Umbilical cord (tissue), 2 donors: ENCODE data around the gene RNF150. TPM values are rescaled to one million over a fixed set of nuclear protein-coding genes. Genes with fewer than 3 reads are reported as not detected.

Experiments used
- DNase-seq: peaks from one replicate; pipeline ENCODE4 v3.0.0-alpha.2; 2015; ENCODE audit warnings: low spot score
- total RNA-seq: library from RNA; depleted of rRNA; stranded (reverse); fragments of >200 nt; gene quantifications from one replicate; pipeline ENCODE4 v1.2.3, GENCODE V29; 2014; ENCODE audit warnings: low replicate concordance; ENCODE audit not compliant: insufficient read depth

The RNF150 gene
- total RNA-seq, 1 donor from 2014 or later: 8.7 TPM

- DNase-seq: no peak
Observed at GRCh38 chr4:140928880-140929279, 204.4 kb downstream of the RNF150 start.

GRCh38 chr4:140926672-140927071 is 206.6 kb downstream of the RNF150 start:
- peak; percentile 22 for DNase-seq

GRCh38 chr4:140925417-140925816 is 207.9 kb downstream of the RNF150 start:
- no peak for DNase-seq

GRCh38 chr4:140924761-140925392 is 208.4 kb downstream of the RNF150 start:
- DNase-seq: no peak

GRCh38 chr4:140906993-140907962 is 226.0 kb downstream of the RNF150 start:
- DNase-seq: peak; percentile 73

GRCh38 chr4:140904904-140905303 is 228.4 kb downstream of the RNF150 start:
- DNase-seq: no peak

- DNase-seq: no peak
Observed at GRCh38 chr4:140903522-140904475, 229.5 kb downstream of the RNF150 start.

GRCh38 chr4:140901736-140902336 is 231.4 kb downstream of the RNF150 start:
- DNase-seq: peak; percentile 54

GRCh38 chr4:140893939-140894338 is 239.3 kb downstream of the RNF150 start:
- DNase-seq: peak; percentile 93

- no peak for DNase-seq
Observed at GRCh38 chr4:140888054-140888453, 245.2 kb downstream of the RNF150 start.

GRCh38 chr4:140887467-140887866 is 245.8 kb downstream of the RNF150 start:
- DNase-seq: no peak

- DNase-seq: peak; percentile 53
Observed at GRCh38 chr4:140884431-140885058, 248.7 kb downstream of the RNF150 start.

GRCh38 chr4:140877781-140878180 is 255.5 kb downstream of the RNF150 start:
- DNase-seq: no peak

GRCh38 chr4:140876615-140877364 is 256.5 kb downstream of the RNF150 start:
- DNase-seq: peak; percentile 71

GRCh38 chr4:140875746-140876452 is 257.4 kb downstream of the RNF150 start:
- DNase-seq: no peak

GRCh38 chr4:140874056-140874455 is 259.2 kb downstream of the RNF150 start:
- no peak for DNase-seq

GRCh38 chr4:140871368-140871767 is 261.9 kb downstream of the RNF150 start:
- DNase-seq: no peak

GRCh38 chr4:140870427-140870826 is 262.8 kb downstream of the RNF150 start:
- no peak for DNase-seq

GRCh38 chr4:140869446-140869845 is 263.8 kb downstream of the RNF150 start:
- DNase-seq: no peak
